ENCODE measurements around the gene OTOS. TPM values are rescaled to one million over a fixed set of nuclear protein-coding genes. Genes with fewer than 3 reads are reported as not detected.

The OTOS gene
- polyA plus RNA-seq, 4 donors = 0.21 to 0.55 (median 0.28) TPM

Other genes starting within 250 kb of the OTOS start
- 100 to 1,000 TPM in 3 of 4 donors, 10 to 100 TPM in 1; 98.5 to 137 (median 129) TPM for gene NDUFA10, start 115.3 kb downstream of the OTOS start, polyA plus RNA-seq (ENCODE audit: insufficient read length in 4 of 4)
- gene OR6B2, start 110.2 kb downstream of the OTOS start, polyA plus RNA-seq (ENCODE audit: insufficient read length in 4 of 4) = not detected
- gene OR6B3, start 87.1 kb downstream of the OTOS start, polyA plus RNA-seq (ENCODE audit: insufficient read length in 4 of 4) = not detected
- 100 to 1,000 TPM in 1 of 4 donors, 10 to 100 TPM in 3; 78.9 to 146 (median 88.8) TPM for gene COPS9, start 4.4 kb downstream of the OTOS start, polyA plus RNA-seq (ENCODE audit: insufficient read length in 4 of 4)